K562 (cell line): ENCODE results near the gene KISS1R. TPM values are rescaled to one million over a fixed set of nuclear protein-coding genes. Genes with fewer than 3 reads are reported as not detected.

Source experiments
- ARID2 ChIP-seq: fragments of 450-650 bp; IDR thresholded peaks from 2 replicates; pipeline ENCODE4 v1.6.1; 2017; ENCODE audit warnings: antibody characterized with exemption, mild to moderate bottlenecking
- CBX1 ChIP-seq: sonication (generic); IDR thresholded peaks from 2 replicates; pipeline ENCODE4 v1.6.1; 2016; ENCODE audit warnings: antibody characterized with exemption, low read depth, mild to moderate bottlenecking
- KAT2B ChIP-seq: IDR thresholded peaks from one replicate; pipeline ENCODE4 v1.6.1; 2012; ENCODE audit warnings: low read depth, mild to moderate bottlenecking, control low read depth, inconsistent platforms, low read length, moderate library complexity
- ZKSCAN1 ChIP-seq: fragments of 150-350 bp; IDR thresholded peaks from 2 replicates; pipeline ENCODE4 v1.6.1; 2016; ENCODE audit warnings: low read depth, low read length
- polyA plus RNA-seq, 8 experiments: library from polyadenylated mRNA; depleted of rRNA in 4 of 8; stranded (reverse) in 5 of 8; unstranded in 3 of 8; fragments of >200 nt; fragmentation: Nextera tagmentation in 2 of 8; fragmentation: Illumina TruSeq in 1 of 8; extraction: Ambion mirVana in 2 of 8; extraction: Trizol in 1 of 8; gene quantifications; 2 replicates each; pipeline versions ENCODE4 v1.2.1 to v1.2.3, GENCODE V29; 2011 to 2014; ENCODE audit warnings: inconsistent platforms in 1 of 8, missing spikeins in 1 of 8
- total RNA-seq, 7 experiments: library from RNA; depleted of rRNA in 6 of 7; stranded (reverse); fragments of >200 nt in 6 of 7; fragmentation: Illumina TruSeq in 2 of 7; extraction: Trizol in 2 of 7; gene quantifications; 2 replicates each; pipeline versions ENCODE4 v1.2.1 to v1.2.3, GENCODE V29; 2011 to 2021; ENCODE audit warnings: low replicate concordance in 1 of 7
- TF ChIP-seq, protein P1 (sequence below): fragments of 150-350 bp; conservative IDR thresholded peaks from 2 replicates; pipeline ENCODE4 v1.6.1; 2014; ENCODE audit warnings: low read length
- TF ChIP-seq, protein P2 (sequence below): fragments of 450-650 bp; IDR thresholded peaks from 2 replicates; pipeline ENCODE4 v1.6.1; 2016; ENCODE audit warnings: low read depth
- TF ChIP-seq, protein P3 (sequence below), 2 experiments: fragments of 150-350 bp in 1 of 2; IDR thresholded peaks; 2 replicates each; pipeline ENCODE4 v1.6.1; 2012 to 2016; ENCODE audit warnings: low read depth in 2 of 2, low read length in 2 of 2, mild to moderate bottlenecking in 1 of 2, moderate library complexity in 1 of 2
- TF ChIP-seq, protein P4 (sequence below), 2 experiments: fragments of 450-650 bp in 1 of 2; IDR thresholded peaks; 2 replicates each; pipeline ENCODE4 v1.6.1; 2011 to 2017; ENCODE audit warnings: low read depth in 2 of 2, antibody characterized with exemption in 1 of 2, borderline replicate concordance in 1 of 2, low read length in 1 of 2, mild to moderate bottlenecking in 1 of 2, mixed read lengths in 1 of 2; ENCODE audit not compliant: control insufficient read depth in 1 of 2

Gene KISS1R
- total and polyA plus RNA-seq, 9 of the 15 experiments (the other 6 are each of a cell fraction or from before 2014, with no cell fraction given) = 0.37 to 39.4 (median 2.0) TPM

DNA sequence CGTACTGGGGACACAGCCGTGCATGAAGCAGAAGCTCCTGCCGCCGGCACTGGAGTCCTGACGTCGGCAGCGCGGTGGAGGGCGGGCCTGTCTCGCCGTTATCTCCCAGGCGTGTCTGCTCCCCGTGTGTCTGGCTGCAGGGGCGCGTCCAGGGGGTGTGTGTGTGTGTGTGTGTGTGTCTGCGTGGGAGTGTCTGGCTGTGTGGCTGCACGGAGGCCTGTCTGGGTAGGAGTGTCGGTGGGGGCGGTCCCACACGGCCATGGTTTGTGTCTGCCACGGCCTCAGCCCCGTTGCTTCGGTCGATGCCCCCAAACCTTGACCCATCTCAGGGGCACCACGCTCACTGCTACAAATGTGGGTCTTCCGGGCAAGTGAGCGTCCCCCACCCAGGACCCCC, 27.0 kb downstream of the KISS1R start (continued):
- TF ChIP-seq, protein P1, sequence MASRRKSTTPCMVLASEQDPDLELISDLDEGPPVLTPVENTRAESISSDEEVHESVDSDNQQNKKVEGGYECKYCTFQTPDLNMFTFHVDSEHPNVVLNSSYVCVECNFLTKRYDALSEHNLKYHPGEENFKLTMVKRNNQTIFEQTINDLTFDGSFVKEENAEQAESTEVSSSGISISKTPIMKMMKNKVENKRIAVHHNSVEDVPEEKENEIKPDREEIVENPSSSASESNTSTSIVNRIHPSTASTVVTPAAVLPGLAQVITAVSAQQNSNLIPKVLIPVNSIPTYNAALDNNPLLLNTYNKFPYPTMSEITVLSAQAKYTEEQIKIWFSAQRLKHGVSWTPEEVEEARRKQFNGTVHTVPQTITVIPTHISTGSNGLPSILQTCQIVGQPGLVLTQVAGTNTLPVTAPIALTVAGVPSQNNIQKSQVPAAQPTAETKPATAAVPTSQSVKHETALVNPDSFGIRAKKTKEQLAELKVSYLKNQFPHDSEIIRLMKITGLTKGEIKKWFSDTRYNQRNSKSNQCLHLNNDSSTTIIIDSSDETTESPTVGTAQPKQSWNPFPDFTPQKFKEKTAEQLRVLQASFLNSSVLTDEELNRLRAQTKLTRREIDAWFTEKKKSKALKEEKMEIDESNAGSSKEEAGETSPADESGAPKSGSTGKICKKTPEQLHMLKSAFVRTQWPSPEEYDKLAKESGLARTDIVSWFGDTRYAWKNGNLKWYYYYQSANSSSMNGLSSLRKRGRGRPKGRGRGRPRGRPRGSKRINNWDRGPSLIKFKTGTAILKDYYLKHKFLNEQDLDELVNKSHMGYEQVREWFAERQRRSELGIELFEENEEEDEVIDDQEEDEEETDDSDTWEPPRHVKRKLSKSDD = no peak
- TF ChIP-seq, protein P2, sequence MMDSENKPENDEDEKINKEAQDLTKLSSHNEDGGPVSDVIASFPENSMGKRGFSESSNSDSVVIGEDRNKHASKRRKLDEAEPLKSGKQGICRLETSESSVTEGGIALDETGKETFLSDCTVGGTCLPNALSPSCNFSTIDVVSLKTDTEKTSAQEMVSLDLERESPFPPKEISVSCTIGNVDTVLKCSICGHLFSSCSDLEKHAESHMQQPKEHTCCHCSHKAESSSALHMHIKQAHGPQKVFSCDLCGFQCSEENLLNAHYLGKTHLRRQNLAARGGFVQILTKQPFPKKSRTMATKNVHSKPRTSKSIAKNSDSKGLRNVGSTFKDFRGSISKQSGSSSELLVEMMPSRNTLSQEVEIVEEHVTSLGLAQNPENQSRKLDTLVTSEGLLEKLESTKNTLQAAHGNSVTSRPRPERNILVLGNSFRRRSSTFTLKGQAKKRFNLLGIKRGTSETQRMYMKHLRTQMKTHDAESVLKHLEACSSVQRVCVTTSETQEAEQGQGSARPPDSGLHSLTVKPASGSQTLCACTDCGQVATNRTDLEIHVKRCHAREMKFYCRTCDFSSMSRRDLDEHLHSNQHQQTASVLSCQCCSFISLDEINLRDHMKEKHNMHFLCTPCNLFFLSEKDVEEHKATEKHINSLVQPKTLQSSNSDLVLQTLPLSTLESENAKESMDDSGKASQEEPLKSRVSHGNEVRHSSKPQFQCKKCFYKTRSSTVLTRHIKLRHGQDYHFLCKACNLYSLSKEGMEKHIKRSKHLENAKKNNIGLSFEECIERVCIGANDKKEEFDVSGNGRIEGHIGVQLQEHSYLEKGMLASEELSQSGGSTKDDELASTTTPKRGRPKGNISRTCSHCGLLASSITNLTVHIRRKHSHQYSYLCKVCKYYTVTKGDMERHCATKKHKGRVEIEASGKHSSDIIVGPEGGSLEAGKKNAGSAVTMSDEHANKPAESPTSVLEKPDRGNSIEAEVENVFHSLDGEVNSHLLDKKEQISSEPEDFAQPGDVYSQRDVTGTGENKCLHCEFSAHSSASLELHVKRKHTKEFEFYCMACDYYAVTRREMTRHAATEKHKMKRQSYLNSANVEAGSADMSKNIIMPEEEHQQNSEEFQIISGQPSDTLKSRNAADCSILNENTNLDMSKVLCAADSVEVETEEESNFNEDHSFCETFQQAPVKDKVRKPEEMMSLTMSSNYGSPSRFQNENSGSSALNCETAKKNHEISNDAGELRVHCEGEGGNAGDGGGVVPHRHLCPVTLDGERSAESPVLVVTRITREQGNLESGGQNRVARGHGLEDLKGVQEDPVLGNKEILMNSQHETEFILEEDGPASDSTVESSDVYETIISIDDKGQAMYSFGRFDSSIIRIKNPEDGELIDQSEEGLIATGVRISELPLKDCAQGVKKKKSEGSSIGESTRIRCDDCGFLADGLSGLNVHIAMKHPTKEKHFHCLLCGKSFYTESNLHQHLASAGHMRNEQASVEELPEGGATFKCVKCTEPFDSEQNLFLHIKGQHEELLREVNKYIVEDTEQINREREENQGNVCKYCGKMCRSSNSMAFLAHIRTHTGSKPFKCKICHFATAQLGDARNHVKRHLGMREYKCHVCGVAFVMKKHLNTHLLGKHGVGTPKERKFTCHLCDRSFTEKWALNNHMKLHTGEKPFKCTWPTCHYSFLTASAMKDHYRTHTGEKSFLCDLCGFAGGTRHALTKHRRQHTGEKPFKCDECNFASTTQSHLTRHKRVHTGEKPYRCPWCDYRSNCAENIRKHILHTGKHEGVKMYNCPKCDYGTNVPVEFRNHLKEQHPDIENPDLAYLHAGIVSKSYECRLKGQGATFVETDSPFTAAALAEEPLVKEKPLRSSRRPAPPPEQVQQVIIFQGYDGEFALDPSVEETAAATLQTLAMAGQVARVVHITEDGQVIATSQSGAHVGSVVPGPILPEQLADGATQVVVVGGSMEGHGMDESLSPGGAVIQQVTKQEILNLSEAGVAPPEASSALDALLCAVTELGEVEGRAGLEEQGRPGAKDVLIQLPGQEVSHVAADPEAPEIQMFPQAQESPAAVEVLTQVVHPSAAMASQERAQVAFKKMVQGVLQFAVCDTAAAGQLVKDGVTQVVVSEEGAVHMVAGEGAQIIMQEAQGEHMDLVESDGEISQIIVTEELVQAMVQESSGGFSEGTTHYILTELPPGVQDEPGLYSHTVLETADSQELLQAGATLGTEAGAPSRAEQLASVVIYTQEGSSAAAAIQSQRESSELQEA = no peak; the same call in 1 of the 2 replicates
- no peak for TF ChIP-seq KAT2B
- TF ChIP-seq, protein P3, sequence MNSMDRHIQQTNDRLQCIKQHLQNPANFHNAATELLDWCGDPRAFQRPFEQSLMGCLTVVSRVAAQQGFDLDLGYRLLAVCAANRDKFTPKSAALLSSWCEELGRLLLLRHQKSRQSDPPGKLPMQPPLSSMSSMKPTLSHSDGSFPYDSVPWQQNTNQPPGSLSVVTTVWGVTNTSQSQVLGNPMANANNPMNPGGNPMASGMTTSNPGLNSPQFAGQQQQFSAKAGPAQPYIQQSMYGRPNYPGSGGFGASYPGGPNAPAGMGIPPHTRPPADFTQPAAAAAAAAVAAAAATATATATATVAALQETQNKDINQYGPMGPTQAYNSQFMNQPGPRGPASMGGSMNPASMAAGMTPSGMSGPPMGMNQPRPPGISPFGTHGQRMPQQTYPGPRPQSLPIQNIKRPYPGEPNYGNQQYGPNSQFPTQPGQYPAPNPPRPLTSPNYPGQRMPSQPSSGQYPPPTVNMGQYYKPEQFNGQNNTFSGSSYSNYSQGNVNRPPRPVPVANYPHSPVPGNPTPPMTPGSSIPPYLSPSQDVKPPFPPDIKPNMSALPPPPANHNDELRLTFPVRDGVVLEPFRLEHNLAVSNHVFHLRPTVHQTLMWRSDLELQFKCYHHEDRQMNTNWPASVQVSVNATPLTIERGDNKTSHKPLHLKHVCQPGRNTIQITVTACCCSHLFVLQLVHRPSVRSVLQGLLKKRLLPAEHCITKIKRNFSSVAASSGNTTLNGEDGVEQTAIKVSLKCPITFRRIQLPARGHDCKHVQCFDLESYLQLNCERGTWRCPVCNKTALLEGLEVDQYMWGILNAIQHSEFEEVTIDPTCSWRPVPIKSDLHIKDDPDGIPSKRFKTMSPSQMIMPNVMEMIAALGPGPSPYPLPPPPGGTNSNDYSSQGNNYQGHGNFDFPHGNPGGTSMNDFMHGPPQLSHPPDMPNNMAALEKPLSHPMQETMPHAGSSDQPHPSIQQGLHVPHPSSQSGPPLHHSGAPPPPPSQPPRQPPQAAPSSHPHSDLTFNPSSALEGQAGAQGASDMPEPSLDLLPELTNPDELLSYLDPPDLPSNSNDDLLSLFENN (IDR thresholded peaks at IDR 0.05; ENCODE audit: low read depth in 2 of 2, low read length in 2 of 2) = peak in 1 of 2 experiments; percentile 78; a peak in 2 of 4 replicates
- peak; percentile 77 for TF ChIP-seq ZKSCAN1
- TF ChIP-seq, protein P4, sequence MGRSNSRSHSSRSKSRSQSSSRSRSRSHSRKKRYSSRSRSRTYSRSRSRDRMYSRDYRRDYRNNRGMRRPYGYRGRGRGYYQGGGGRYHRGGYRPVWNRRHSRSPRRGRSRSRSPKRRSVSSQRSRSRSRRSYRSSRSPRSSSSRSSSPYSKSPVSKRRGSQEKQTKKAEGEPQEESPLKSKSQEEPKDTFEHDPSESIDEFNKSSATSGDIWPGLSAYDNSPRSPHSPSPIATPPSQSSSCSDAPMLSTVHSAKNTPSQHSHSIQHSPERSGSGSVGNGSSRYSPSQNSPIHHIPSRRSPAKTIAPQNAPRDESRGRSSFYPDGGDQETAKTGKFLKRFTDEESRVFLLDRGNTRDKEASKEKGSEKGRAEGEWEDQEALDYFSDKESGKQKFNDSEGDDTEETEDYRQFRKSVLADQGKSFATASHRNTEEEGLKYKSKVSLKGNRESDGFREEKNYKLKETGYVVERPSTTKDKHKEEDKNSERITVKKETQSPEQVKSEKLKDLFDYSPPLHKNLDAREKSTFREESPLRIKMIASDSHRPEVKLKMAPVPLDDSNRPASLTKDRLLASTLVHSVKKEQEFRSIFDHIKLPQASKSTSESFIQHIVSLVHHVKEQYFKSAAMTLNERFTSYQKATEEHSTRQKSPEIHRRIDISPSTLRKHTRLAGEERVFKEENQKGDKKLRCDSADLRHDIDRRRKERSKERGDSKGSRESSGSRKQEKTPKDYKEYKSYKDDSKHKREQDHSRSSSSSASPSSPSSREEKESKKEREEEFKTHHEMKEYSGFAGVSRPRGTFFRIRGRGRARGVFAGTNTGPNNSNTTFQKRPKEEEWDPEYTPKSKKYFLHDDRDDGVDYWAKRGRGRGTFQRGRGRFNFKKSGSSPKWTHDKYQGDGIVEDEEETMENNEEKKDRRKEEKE (IDR thresholded peaks at IDR 0.05; ENCODE audit: borderline replicate concordance in 1 of 2, control insufficient read depth in 1 of 2, low read depth in 2 of 2, low read length in 1 of 2) = peak in 1 of 2 experiments; percentile 77; a peak in 1 of 4 replicates
- no peak for TF ChIP-seq ARID2
- TF ChIP-seq CBX1 = peak; percentile 55; the same call in 1 of the 2 replicates
